WTC11 (cell line): ENCODE results near the gene ATG9B. TPM values are rescaled to one million over a fixed set of nuclear protein-coding genes. Genes with fewer than 3 reads are reported as not detected.

Source experiments
- ATAC-seq: fragments of 200-7000 bp; cut with Tn5 transposase; 2 replicates; pipeline ENCODE4 v1.10.0; 2021; ENCODE audit warnings: mild to moderate bottlenecking, moderate library complexity
- CTCF ChIA-PET: fragments of 300-600 bp; sonication (Branson Sonifier 250); formaldehyde crosslinking; loops from one replicate; lab custom pipeline; 2021; ENCODE audit warnings: antibody characterized with exemption; lab: Charles Lee
- POLR2A ChIA-PET: fragments of 350-600 bp; sonication (Branson Sonifier 250); formaldehyde crosslinking; loops from one replicate; lab custom pipeline; 2021; ENCODE audit warnings: antibody characterized with exemption; lab: Charles Lee
- DNase-seq: peaks from one replicate; pipeline ENCODE4 v3.0.0; 2021; ENCODE audit warnings: low spot score
- H3K27ac Mint-ChIP-seq: 2 replicates; pipeline ENCODE4 v1.8.0; 2021; ENCODE audit warnings: mixed read lengths
- H3K27me3 Mint-ChIP-seq: 2 replicates; pipeline ENCODE4 v1.8.0; 2021; ENCODE audit warnings: low read depth, mild to moderate bottlenecking, moderate library complexity, mixed read lengths
- H3K36me3 Mint-ChIP-seq: 2 replicates; pipeline ENCODE4 v1.8.0; 2021; ENCODE audit warnings: mixed read lengths
- H3K4me1 Mint-ChIP-seq: 2 replicates; pipeline ENCODE4 v1.8.0; 2022; ENCODE audit warnings: mixed read lengths
- H3K4me3 Mint-ChIP-seq: 2 replicates; pipeline ENCODE4 v1.8.0; 2021; ENCODE audit warnings: mild to moderate bottlenecking, moderate library complexity, mixed read lengths
- H3K9me3 Mint-ChIP-seq: 2 replicates; pipeline ENCODE4 v1.8.0; 2021; ENCODE audit warnings: mixed read lengths
- AFF4 ChIP-seq: sonication (generic); formaldehyde crosslinking; IDR thresholded peaks from 2 replicates; pipeline ENCODE4 v1.8.1; 2023; ENCODE audit warnings: mild to moderate bottlenecking, missing genetic modification reagents, borderline replicate concordance
- CREM ChIP-seq: sonication (generic); formaldehyde crosslinking; IDR thresholded peaks from 2 replicates; pipeline ENCODE4 v1.8.1; 2022; ENCODE audit warnings: mild to moderate bottlenecking, missing genetic modification reagents, moderate library complexity
- ELF4 ChIP-seq: sonication (generic); formaldehyde crosslinking; IDR thresholded peaks from 2 replicates; pipeline ENCODE4 v1.8.1; 2022; ENCODE audit warnings: low read depth, mild to moderate bottlenecking, moderate library complexity, missing genetic modification reagents
- EMX1 ChIP-seq: fragments of 250-450 bp; sonication (Bioruptor Pico); IDR thresholded peaks from 2 replicates; pipeline ENCODE4 v1.8.0; 2021; ENCODE audit warnings: mild to moderate bottlenecking
- FOXK1 ChIP-seq: sonication (generic); formaldehyde crosslinking; IDR thresholded peaks from 2 replicates; pipeline ENCODE4 v1.8.0; 2022; ENCODE audit warnings: mild to moderate bottlenecking, moderate library complexity, missing genetic modification reagents
- GRHL2 ChIP-seq: fragments of 250-450 bp; sonication (Bioruptor Pico); IDR thresholded peaks from 2 replicates; pipeline ENCODE4 v1.8.0; 2022; ENCODE audit warnings: mild to moderate bottlenecking, moderate library complexity; ENCODE audit not compliant: insufficient replicate concordance, severe bottlenecking
- HMGXB4 ChIP-seq: sonication (generic); formaldehyde crosslinking; IDR thresholded peaks from 2 replicates; pipeline ENCODE4 v1.8.1; 2023; ENCODE audit warnings: mild to moderate bottlenecking, moderate library complexity, missing genetic modification reagents
- KAT7 ChIP-seq: sonication (generic); formaldehyde crosslinking; IDR thresholded peaks from 2 replicates; pipeline ENCODE4 v1.8.1; 2023; ENCODE audit warnings: missing genetic modification reagents, mild to moderate bottlenecking, borderline replicate concordance
- ZBTB21 ChIP-seq: sonication (generic); formaldehyde crosslinking; IDR thresholded peaks from 2 replicates; pipeline ENCODE4 v1.8.1; 2023; ENCODE audit warnings: mild to moderate bottlenecking, missing genetic modification reagents, borderline replicate concordance
- ZNF121 ChIP-seq: sonication (generic); formaldehyde crosslinking; IDR thresholded peaks from 2 replicates; pipeline ENCODE4 v1.8.0; 2023; ENCODE audit warnings: missing genetic modification reagents
- total RNA-seq: library from RNA; stranded (reverse); gene quantifications from 3 replicates; pipeline ENCODE4 v1.2.3, GENCODE V29; 2021

ATG9B gene
- total RNA-seq, 1 experiment from 2014 or later = 2.4 TPM

- no peak for TF ChIP-seq GRHL2 (CRISPR knock-in tag)
Observed at GRCh38 chr7:151035902-151036301, 11.6 kb upstream of the ATG9B start (continued).

GRCh38 chr7:151035026-151035717 lies 10.9 kb upstream of the ATG9B start:
- no peak for ATAC-seq
- TF ChIP-seq AFF4 (no peak), CREM (CRISPR knock-in tag) (no peak)
- ChIA-PET CTCF (interaction anchor here (4.4 kb wide), 1 partner anchor 17 kb away, joined by 32 read pairs; no protein-coding TSS in a partner anchor), POLR2A (no interaction called here)
- Mint-ChIP-seq H3K4me3 (no peak overlapping the region), H3K27me3 (no peaks in the 10 kb centered on the region), H3K4me1 (no peaks in the 10 kb centered on the region), H3K9me3 (no peaks in the 10 kb centered on the region), H3K27ac (no peak overlapping the region), H3K36me3 (no peaks in the 10 kb centered on the region)
- no peak for DNase-seq

GRCh38 chr7:151034312-151035025 lies 10.2 kb upstream of the ATG9B start:
- TF ChIP-seq KAT7 (CRISPR knock-in tag) = no peak
- no peak for TF ChIP-seq EMX1 (CRISPR knock-in tag)
- TF ChIP-seq FOXK1 (CRISPR knock-in tag) = no peak
- TF ChIP-seq ELF4 (CRISPR knock-in tag) = no peak
- TF ChIP-seq ZBTB21 (CRISPR knock-in tag) = no peak
- TF ChIP-seq, all 79 proteins: peak for 0
- DNase-seq (no peak), ATAC-seq (no peak)
- H3K4me1 Mint-ChIP-seq = no peaks in the 10 kb centered on the region
- no peaks in the 10 kb centered on the region for H3K36me3 Mint-ChIP-seq
- no peaks in the 10 kb centered on the region for H3K27me3 Mint-ChIP-seq
- POLR2A ChIA-PET = no interaction called here
- no peak overlapping the region for H3K27ac Mint-ChIP-seq
- CTCF ChIA-PET = interaction anchor here (4.4 kb wide), 1 partner anchor 17 kb away, joined by 32 read pairs; no protein-coding TSS in a partner anchor
- no peaks in the 10 kb centered on the region for H3K9me3 Mint-ChIP-seq
- H3K4me3 Mint-ChIP-seq = no peak overlapping the region

- no peak for ATAC-seq
- CTCF ChIA-PET = interaction anchor here (1.3 to 4.4 kb wide), 3 partner anchors 16 to 77 kb away, joined by 4 to 32 read pairs (median 15); no protein-coding TSS in a partner anchor
- no peaks in the 10 kb centered on the region for H3K36me3 Mint-ChIP-seq
Observed at GRCh38 chr7:151033864-151034249, 9.6 kb upstream of the ATG9B start.

More at GRCh38 chr7:151033864-151034249, 9.6 kb upstream of the ATG9B start:
- Mint-ChIP-seq H3K27ac (no peak overlapping the region), H3K4me1 (peaks cover 4% of the 10 kb centered on the region), H3K27me3 (no peaks in the 10 kb centered on the region), H3K9me3 (no peaks in the 10 kb centered on the region), H3K4me3 (no peak overlapping the region)
- POLR2A ChIA-PET = no interaction called here
- TF ChIP-seq ZNF121 (no peak), HMGXB4 (CRISPR knock-in tag) (no peak)
- DNase-seq = no peak
